Mammary epithelial cell (primary cell): ENCODE results near the gene NSD1.

Experiments
- EZH2 ChIP-seq: IDR thresholded peaks from 2 replicates; pipeline ENCODE4 v1.6.1; 2012; ENCODE audit warnings: low read length, inconsistent platforms, borderline replicate concordance
- TF ChIP-seq, protein P1 (sequence below), 2 donors: IDR thresholded peaks in 1 of 2; conservative IDR thresholded peaks in 1 of 2; 2 replicates each; pipeline ENCODE4 v1.5.1; 2011 to 2012; ENCODE audit warnings: inconsistent platforms in 2 of 2, low read length in 2 of 2, mild to moderate bottlenecking in 2 of 2, control low read depth in 1 of 2, low read depth in 1 of 2; ENCODE audit not compliant: insufficient read depth in 1 of 2; ENCODE audit errors: extremely low read depth in 1 of 2

DNA sequence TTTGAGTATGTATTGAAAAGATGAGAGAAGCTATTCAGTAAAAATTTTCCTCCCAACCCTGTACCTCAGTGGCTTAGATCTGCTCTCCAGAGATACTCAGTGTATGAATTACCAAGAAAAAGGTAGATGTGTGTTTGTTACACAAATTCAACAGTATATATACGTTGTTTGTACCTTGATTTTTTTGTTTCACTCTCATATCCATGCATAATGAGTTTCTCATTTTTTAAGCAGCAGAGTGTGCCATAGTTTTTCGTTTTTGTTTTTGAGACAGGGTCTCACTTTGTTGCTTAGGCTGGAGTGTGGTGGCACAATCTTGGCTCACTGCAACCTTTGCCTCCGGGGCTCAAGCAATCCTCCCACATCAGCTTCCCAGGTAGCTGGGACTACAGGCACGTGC is 92.2 kb downstream of the NSD1 start:
- TF ChIP-seq, protein P1, sequence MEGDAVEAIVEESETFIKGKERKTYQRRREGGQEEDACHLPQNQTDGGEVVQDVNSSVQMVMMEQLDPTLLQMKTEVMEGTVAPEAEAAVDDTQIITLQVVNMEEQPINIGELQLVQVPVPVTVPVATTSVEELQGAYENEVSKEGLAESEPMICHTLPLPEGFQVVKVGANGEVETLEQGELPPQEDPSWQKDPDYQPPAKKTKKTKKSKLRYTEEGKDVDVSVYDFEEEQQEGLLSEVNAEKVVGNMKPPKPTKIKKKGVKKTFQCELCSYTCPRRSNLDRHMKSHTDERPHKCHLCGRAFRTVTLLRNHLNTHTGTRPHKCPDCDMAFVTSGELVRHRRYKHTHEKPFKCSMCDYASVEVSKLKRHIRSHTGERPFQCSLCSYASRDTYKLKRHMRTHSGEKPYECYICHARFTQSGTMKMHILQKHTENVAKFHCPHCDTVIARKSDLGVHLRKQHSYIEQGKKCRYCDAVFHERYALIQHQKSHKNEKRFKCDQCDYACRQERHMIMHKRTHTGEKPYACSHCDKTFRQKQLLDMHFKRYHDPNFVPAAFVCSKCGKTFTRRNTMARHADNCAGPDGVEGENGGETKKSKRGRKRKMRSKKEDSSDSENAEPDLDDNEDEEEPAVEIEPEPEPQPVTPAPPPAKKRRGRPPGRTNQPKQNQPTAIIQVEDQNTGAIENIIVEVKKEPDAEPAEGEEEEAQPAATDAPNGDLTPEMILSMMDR (conservative IDR thresholded peaks at IDR 0.05 in 1 of 2, IDR thresholded peaks at IDR 0.05 in 1 of 2; ENCODE audit: extremely low read depth in 1 of 2, insufficient read depth in 1 of 2, low read depth in 1 of 2, low read length in 2 of 2), result no peak
- TF ChIP-seq EZH2, result no peak
